A549 treated with CORT108297 at 1 μM for 4 hours (cell line): ENCODE data around the gene SPATA31A1. TPM values are rescaled to one million over a fixed set of nuclear protein-coding genes. Genes with fewer than 3 reads are reported as not detected.

Source experiments
- total RNA-seq: library from RNA; stranded (reverse); fragments of 200-300 nt; extraction: Qiagen RNA extraction; gene quantifications from 5 replicates; pipeline ENCODE4 v1.2.3, GENCODE V29; 2022

Gene SPATA31A1
- total RNA-seq, result not detected in 5 replicates

GRCh38 chr9:39355369-39355768 lies at the start of gene SPATA31A1:
SPATA31A1 (plus strand) TSS chr9:39355669; CDS start chr9:39355731, 62 bp downstream.

Other genes starting within 250 kb of the SPATA31A1 start
- gene CNTNAP3, start 67.5 kb upstream of the SPATA31A1 start, total RNA-seq, result 7.3 to 12.2 TPM (median 9.9 TPM) in 5 replicates